ENCODE results near the gene SCYL1. TPM values are rescaled to one million over a fixed set of nuclear protein-coding genes. Genes with fewer than 3 reads are reported as not detected.

SCYL1 gene
- total and polyA plus RNA-seq, 2 of the 4 experiments (the other 2 are of a cell fraction), result 96.4 to 150 TPM

GRCh38 chr11:65524014-65524740, 706 bp upstream of the SCYL1 start (continued):
- TF ChIP-seq RFX5 (IDR thresholded peaks at IDR 0.05; ENCODE audit: low read depth, low read length) (no peak), POLR2A (IDR thresholded peaks at IDR 0.05; ENCODE audit: low read depth, low read length) (no peak), MAFK (IDR thresholded peaks at IDR 0.05; ENCODE audit: low read depth, low read length) (no peak)

- peak overlapping the region; percentile 95 for H2AK9ac ChIP-seq (replicated peaks; ENCODE audit: low read depth, low read length, poor library complexity)
- H2BK5ac ChIP-seq (ENCODE audit: low read depth, low read length, poor library complexity, severe bottlenecking), result peak overlapping the region; percentile 79
- H3K18ac ChIP-seq (ENCODE audit: low read depth, low read length), result no peak overlapping the region; the same call in 1 of the 2 replicates
- peak overlapping the region; percentile 58 for H3K56ac ChIP-seq (ENCODE audit: extremely low read depth, insufficient read depth, low read length)
- 0 out of 2 replicates have a peak overlapping the region, but pooled peaks have one; percentile 0 for H2BK120ac ChIP-seq (ENCODE audit: low read depth, low read length)
- H2AK5ac ChIP-seq (ENCODE audit: low read depth, low read length), result peak overlapping the region; percentile 95
- intact Hi-C loops (cut with micrococcal nuclease) (no loop called here), in situ Hi-C loops (cut with MboI; ENCODE audit: low sequenced_read_pairs) (no loop called here), dilution Hi-C loops (cut with HindIII; ENCODE audit: low sequenced_read_pairs, unreplicated experiment) (no loop called here)
- peak overlapping the region; percentile 36 to 66; a peak in 3 of 4 replicates for H4K8ac ChIP-seq (ENCODE audit: low read depth in 2 of 2, low read length in 2 of 2)
- peak overlapping the region; percentile 90 for H3K23ac ChIP-seq (ENCODE audit: low read depth, low read length)
- peak overlapping the region; percentile 88 for H3K4me3 ChIP-seq (ENCODE audit: insufficient read depth, low read depth, low read length)
- CTCF ChIA-PET, result no interaction called here
- no peak overlapping the region for H2BK20ac ChIP-seq (ENCODE audit: low read depth, low read length)
- H3K36me3 ChIP-seq (ENCODE audit: control insufficient read depth, insufficient read depth, low read length), result peaks cover 37% of the 10 kb centered on the region
- peaks cover 12% of the 10 kb centered on the region for H3K4me1 ChIP-seq (ENCODE audit: control insufficient read depth, insufficient read depth, low read length)
- H2AFZ ChIP-seq (replicated peaks; ENCODE audit: low read length, poor library complexity), result peak overlapping the region; percentile 92
- H2BK15ac ChIP-seq (ENCODE audit: low read depth, low read length), result no peak overlapping the region
- H3K9me1 ChIP-seq (ENCODE audit: insufficient read depth, low read length), result peaks cover 6% of the 10 kb centered on the region; the same call in 1 of the 2 replicates
- POLR2A ChIA-PET (ENCODE audit: unreplicated experiment), result interaction anchor here (0.6 to 1.8 kb wide), 4 partner anchors 18 to 326 kb away, joined by 3 to 9 read pairs (median 7); partner anchors contain the start of gene MALAT1
- no peaks in the 10 kb centered on the region for H3K27me3 ChIP-seq (ENCODE audit: control insufficient read depth, insufficient read depth, low read length)
- DNase-seq, result no peak
- peaks cover 40% of the 10 kb centered on the region for H4K20me1 ChIP-seq (ENCODE audit: insufficient read depth, low read length)
- H3K9ac ChIP-seq (ENCODE audit: low read depth, low read length), result peak overlapping the region; percentile 98
- no peak for TF ChIP-seq CHD1 (IDR thresholded peaks at IDR 0.05; ENCODE audit: low read depth, low read length)
- TF ChIP-seq CTCF (conservative IDR thresholded peaks at IDR 0.05; ENCODE audit: low read depth, low read length), result no peak
- no peak for TF ChIP-seq CEBPB (IDR thresholded peaks at IDR 0.05; ENCODE audit: low read depth, low read length)
- no peak for TF ChIP-seq FOS (IDR thresholded peaks at IDR 0.05; ENCODE audit: low read depth, low read length)
- TF ChIP-seq RFX5 (IDR thresholded peaks at IDR 0.05; ENCODE audit: low read depth, low read length), result no peak
- no peak for TF ChIP-seq BHLHE40 (IDR thresholded peaks at IDR 0.05; ENCODE audit: low read depth, low read length)
- no peak for TF ChIP-seq SMC3 (IDR thresholded peaks at IDR 0.05; ENCODE audit: low read depth, low read length)
- peak overlapping the region; percentile 77 for H3K4me2 ChIP-seq (ENCODE audit: low read depth, low read length)
- H4K91ac ChIP-seq (ENCODE audit: insufficient read depth, low read depth, low read length), result peak overlapping the region; percentile 43
- H3K4ac ChIP-seq (ENCODE audit: low read depth, low read length), result peak overlapping the region; percentile 81
- 49% methylated on average over 11 of the region's 31 CpGs; no CpG with 5 or more reads in 1 of the 2 experiments for WGBS, 2 experiments (ENCODE audit: extremely low coverage in 2 of 2, insufficient read length in 1 of 2)
- no peaks in the 10 kb centered on the region for H3K9me3 ChIP-seq (ENCODE audit: control insufficient read depth, insufficient read depth, low read length)
- TSS peak; percentile 70 for BruUV-seq (replicated peaks)
- peak overlapping the region; percentile 11; the same call in 1 of the 2 replicates for H4K5ac ChIP-seq (ENCODE audit: low read depth, low read length)
- peaks cover 22 to 59% of the 10 kb centered on the region in 2 experiments for H3K79me1 ChIP-seq (ENCODE audit: low read depth in 1 of 2, low read length in 2 of 2)
- peak overlapping the region; percentile 62 for H3K14ac ChIP-seq (replicated peaks; ENCODE audit: low read depth, low read length)
- no peak; the same call in 1 of the 2 replicates for ATAC-seq (ENCODE audit: low read depth)
- peak overlapping the region; percentile 87 for H3K27ac ChIP-seq (ENCODE audit: insufficient read depth, low read length)
Observed at GRCh38 chr11:65525546-65526480, 930 bp downstream of the SCYL1 start.

Measured in IMR-90 (cell line).